GM18526 (cell line): ENCODE data around the gene OTUD7B.

Experiments
- POLR2A ChIP-seq: IDR thresholded peaks from 3 replicates; pipeline ENCODE4 v1.6.1; 2011; ENCODE audit not compliant: insufficient read length; ENCODE audit errors: extremely low read depth

The OTUD7B gene

DNA sequence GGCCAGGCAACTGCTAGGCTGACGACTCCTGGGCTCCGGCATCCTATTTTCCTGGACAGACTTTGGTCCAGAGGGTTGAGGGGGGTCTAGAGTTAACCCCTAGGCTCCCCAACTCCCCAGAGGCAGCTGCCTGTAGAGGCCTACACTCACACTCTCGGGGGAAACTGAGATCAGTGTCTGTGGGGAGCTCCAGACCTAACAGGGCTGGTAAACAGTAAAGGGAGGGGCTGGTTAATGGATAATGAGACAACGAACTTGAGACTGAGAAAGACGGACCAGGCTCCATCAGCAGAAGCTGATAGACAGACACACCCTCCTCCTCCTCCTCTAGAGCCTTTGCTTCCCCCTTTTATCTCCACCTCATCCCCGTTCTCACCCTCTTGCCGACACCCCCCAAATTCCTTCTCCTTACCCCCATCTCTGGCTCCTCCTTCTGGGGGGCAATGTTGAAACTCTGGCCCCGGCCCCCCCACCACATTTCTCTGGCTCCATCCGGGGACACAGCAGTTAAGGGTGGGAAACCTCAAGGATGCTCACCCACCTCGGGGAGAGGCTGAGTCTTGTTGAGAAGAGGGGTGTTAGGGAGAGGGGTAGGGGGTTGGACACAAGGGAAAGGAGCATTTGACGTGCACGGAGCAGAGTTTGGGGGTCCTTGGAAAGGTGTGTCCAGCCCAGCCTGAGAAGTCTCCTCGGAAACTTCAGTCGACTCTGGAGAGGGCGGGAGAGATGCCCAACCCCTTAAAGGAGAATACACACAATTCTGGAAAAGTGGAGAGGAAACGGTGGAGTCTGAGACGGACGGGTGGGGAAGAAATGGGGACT, 74.1 kb downstream of the OTUD7B start, which contains the start of gene MTMR11:
MTMR11 (minus strand) TSS at position 710 of the 822 bp plus-strand sequence; CDS start at position 478, 232 bp downstream.
- no peak for TF ChIP-seq POLR2A

DNA sequence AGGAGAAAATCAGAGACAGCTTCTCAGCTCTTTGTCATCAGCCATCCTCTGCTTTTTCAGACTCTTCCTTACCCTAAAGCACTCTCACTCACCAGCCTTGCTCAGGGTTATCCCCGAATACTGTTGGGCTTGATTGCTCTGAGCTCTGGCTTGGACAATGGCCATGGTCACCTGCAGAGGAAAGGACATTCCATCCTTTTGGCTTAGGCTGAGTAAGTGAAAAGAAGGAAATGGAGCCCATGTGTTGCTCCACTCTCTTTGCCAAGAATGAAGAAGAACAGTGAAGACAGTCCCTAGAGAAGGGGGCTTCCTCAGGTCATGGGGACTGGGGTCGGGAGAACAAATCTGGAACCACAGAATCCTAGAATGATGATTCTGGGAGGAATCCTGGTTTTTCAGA, 76.2 kb downstream of the OTUD7B start:
- no peak for TF ChIP-seq POLR2A

DNA sequence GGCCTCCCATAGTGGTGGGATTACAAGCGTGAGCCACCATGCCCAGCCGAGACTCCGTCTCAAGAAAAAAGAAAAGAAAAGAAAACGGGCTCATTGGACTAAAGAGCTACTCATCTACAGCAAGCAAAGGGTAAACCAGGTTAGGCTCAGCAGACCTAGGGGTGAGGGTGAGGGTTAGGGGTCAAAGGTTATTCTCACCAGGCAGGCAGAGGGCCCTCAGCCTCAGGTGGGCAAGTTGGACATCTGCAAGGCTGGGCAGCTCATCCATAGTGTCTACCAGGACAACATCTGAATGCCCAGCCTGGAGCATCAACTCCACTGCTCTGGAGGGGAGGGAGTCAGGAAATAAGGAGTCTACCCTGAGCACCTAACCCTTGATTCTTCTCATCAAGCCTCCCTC, 77.3 kb downstream of the OTUD7B start:
- TF ChIP-seq POLR2A: no peak

DNA sequence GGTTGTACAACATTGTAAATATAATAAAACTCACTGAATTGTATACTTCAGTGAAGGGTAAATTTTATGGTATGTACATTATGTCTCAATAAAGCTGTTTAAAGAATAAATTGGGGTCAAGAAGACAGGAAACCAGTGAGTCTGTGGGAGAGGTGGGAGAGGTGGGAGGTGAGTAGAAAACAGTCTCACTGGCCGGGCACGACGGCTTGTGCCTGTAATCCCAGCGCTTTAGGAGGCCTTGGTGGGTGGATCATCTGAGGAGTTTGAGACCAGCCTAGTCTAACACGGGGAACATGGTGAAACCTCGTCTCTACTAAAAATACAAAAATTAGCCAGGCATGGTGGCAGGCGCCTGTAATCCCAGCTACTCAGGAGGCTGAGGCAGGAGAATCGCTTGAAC, 78.1 kb downstream of the OTUD7B start:
- TF ChIP-seq POLR2A: no peak

DNA sequence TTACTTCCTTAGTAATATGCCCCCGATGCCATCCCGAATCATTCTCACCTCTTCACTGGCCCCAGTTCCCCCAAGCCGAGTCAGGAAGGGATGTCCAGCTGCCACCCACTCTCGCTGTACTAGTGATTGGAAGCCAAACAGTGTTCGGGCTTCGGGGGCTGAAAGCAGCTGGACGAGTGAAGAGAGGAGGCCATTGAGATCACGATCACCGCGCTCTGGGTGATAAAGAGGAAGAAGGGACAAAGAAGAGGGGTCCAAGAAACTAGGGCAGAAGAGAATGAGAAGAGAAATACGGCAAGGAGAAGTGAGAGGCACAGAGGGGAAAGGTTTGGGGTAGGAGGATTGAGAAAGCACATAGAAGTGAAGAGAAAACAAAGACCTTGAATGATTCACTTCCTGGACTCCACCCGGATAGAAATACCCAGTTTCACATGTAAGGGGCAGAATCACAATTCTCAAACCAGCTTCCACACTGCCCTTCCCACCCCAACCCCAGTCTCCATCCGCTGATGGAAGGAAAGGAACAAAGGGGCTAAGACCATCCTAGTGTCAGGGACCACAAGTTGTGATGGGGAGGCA, 79.2 kb downstream of the OTUD7B start:
- TF ChIP-seq POLR2A: no peak

DNA sequence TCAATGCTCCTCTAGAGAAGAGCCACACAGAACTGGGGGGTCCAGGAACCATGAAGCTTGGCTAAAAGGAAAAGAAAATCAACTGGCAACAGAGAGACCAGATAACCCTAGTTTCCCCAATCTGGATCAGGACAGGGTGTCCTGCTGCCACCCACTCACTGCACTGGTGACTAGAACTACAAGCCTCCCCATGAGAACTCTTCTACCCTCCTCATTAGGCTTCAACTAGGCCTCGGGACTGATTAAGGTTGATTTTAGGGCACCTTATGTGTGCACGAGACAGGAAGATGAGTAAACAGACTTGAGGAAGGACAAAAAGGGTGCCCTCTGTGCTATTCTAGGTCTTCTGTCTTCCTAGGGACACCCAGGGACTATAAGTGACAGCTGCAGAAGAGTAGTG, 80.7 kb downstream of the OTUD7B start:
- TF ChIP-seq POLR2A: no peak

DNA sequence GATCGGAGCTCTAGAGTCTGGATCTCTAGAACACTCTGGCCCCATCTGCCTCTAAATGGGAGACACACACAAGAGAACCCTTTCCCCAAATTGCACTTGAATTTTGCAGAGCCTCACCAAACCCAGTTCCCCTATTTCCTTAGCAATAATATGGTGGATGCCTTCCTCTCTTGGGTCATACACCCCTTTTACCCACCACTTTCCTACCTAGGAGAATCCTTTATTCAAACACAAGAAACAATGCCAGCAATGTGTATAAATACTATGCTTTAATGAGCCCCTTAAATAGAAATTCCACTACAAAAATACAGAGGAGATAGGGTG, 82.2 kb downstream of the OTUD7B start:
- no peak for TF ChIP-seq POLR2A

DNA sequence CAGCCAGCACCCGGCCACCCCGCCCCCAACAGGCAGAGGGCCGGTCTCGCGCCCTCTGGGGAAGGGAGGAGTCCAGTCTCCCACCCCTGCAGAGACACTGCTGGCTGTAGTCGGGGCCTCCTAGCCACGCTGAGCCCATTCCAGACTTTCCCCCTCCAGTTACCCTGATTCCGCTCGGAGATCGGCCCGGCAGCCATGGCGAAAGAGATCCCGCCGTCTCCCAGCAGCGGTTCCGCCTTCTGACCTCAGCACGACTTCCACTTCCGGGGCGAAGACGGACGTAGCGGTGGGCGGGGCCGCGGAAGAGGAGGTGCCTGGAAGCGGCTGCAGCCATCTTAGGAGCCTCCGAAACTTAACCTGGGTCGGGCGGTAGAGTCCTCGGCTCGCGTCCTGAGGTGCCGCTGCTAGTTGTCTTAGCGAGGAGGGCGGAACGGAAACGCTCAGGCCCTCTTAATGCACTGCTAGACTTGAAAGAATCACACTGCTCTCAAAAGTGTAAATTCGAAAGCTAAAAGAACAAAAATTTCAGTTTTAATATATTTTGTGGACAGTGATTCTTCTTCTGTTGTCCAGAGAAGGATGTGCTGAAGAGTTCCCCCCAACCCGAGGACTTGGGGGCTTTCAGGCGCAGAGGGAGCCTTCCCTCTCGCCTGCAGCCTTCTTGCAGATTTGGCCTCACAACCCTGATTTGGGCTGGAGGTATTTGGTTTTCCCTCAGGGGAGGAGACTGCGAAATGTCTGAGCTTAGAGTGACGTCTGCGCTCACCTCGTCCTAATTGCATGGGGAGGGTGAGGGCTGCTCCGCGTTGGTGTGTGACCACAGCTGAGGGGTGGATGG, 82.7 kb downstream of the OTUD7B start, which contains the start of gene SF3B4:
SF3B4 (minus strand) TSS at position 241 of the 838 bp plus-strand sequence; CDS start at position 197, 44 bp downstream.
- TF ChIP-seq POLR2A: peak; percentile 95

DNA sequence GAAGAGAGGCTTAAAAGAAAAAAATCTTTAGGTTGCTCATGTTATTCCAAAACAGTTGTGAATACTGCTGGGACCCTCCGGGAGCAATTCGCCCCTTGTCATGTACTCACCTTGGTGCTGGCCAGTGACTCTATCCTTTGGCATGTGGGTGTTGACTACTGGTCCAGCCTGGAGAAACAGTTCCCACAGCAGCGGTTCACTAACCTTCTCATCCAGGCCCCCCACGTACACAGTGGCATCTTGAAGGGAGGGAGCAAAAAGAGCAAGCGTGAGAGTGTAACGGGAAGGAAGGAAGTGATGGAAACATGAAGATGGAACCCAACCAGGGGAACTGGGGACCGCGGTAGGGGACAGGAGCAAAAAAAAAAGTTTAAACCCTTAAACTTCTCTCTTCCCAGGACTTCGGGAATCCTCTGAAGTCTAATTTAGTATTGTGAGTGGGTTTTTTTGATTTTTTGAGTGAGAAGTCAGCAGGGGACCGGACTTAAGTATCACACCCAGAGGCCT, 83.4 kb downstream of the OTUD7B start:
- TF ChIP-seq POLR2A: no peak

DNA sequence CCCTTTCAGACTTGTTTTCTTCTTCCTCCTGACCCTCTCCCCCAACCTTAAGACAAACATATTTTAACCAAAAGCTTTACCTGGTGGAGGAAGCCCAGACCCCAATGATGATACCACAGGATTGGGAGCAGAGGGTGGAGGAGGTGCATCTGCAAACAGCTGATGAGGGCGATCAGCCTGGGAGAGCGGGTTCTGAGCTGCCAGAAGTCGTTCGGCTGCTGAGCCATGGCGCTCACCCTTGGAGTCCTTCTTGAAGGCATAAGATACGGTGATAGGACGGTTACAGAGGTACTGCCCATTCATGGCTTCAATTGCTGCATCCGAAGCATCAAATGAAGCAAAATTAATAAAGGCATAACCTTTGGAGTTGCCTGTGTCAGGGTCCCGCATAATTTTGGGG, 84.2 kb downstream of the OTUD7B start:
- TF ChIP-seq POLR2A: no peak

DNA sequence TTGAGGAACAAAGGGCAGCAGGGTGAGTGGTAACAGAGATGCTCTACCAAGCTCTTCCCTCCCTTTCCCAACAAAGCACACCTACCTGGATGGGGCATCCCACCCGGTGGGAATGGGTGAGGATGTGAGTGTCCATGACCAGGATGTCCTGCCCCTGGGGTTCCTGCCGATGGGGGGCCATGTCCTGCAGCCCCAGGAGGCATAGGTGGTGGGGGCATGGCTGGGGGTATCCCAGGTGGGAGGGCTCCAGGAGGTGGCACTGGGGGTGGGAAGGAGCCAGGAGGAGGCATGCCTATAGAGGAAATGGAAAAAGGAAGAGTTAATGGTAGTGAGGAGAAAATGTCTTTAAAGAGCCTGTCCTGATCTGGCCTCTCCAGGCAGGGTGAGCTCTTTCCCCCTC, 84.8 kb downstream of the OTUD7B start:
- TF ChIP-seq POLR2A: no peak

DNA sequence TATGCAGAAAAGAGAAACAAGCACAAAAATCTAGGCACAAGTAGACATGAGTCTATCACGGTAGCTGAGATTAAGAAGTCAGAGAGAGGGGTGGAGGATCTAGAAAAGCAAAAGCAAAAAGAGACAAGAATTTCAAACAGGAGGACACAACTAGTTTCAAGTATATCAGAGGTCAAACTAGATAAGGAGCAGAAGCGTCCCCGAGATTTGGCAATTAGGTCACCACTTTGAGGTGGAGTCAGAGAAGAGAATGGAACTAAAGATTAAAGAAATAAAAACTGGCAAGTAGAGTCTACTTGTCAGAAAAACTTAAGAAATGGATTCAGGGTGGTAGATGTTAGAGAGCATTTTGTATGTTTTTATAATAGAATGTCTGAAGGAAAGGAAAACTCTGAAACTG, 85.2 kb downstream of the OTUD7B start:
- TF ChIP-seq POLR2A: no peak

DNA sequence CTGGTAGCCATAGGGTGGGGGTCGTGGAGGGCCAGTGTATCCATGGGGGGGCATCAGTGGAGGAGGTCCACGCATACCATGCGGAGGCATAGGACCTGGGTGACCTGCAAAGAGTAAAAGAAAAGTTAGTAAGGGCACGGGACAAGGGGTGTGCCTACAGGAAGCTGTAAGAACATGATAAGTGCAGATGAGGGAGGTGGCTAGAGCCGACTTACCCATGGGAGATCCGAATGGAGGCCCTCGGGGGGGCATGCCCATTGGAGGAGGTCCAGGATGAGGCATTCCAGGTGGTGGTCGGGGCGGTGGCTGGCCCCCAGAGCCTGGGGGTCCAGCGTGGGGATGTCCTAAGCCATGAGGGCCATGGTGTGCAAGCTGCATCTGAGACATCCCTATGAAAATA, 86.9 kb downstream of the OTUD7B start:
- TF ChIP-seq POLR2A: no peak

DNA sequence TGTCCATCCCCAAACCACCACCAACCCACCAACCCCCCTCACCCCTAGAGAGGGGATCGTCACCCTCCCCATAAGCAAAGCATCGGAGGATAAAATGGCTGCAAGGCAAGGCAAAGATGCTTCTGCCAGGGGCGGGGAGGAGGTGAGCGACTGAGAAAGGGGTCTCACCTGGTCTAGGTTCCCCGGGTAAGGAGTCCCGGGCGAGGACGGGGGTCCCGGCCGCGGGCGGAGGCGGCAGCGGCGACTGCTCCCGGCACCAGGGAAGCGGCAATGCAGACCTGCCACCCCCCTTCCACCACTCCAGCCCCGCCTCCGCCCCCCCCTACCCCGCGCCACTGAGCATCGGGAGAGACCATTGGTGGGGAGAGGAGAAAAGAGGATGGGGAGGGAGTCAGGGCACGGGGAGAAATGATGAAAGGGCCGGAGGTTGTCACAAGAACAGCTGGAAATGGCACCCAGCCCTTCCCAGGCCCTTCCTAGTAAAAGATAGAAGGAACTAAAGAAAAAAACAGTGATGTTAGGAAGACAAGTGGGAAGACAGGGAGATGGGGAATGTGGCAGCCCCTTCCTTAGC, 92.9 kb downstream of the OTUD7B start, which contains the start of gene SV2A:
SV2A (minus strand) TSS at position 274 of the 574 bp plus-strand sequence. CDS start 4,004 bp downstream, outside the sequence.
- no peak for TF ChIP-seq POLR2A

DNA sequence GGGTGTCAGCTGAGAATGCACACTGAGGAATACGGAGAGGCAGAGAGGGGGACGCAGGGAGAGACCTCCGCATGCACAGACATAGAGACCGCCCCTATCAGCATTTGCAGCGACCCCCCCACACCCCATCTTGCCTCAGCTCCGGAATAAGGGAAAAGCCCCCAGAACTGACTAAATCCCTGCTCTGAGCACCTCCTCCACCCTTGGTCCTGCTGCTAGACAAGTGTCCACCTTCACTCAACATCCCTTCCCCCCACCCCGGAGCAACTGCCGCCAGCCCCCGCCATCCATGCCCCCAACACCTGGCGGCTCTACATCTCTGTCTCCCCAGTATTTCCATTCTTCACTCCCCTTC, 93.7 kb downstream of the OTUD7B start:
- TF ChIP-seq POLR2A: no peak

DNA sequence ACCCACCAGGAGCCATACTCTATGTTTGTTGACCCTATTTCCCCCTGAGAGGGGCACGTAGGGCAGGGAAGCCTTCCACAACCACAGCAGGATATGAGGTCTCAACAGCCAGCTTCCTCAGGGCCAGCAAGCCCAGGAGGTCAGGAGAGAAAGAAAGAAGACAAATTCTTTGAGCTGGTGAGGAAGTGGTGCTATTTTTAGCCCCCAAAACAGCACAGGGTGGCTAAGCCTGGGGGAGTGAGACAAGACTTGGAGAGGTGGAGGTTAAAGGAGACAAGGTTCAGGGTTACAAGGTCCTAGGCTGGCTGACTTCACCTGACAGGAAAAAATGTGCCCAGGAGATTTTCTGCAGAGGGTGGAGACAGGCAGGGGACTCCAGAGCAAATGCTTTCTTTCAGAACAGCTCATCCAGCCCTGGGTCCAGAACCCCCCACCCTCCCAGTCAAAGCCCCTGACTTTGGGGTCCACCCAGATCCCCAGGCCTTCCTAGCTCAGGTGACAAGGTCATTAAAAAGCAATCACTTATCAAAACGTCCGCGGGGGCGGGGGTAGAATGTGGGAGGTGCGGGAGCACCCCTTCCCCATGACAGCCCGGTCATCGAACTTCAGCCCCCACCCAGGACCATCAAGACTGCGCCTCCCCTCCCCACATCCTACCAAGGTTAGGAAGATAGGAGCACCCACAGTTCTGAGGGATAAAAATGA, 94.2 kb downstream of the OTUD7B start:
- no peak for TF ChIP-seq POLR2A
